T-helper 22 cell (primary cell): ENCODE data around the gene DLGAP5.

Experiments
- DNase-seq: peaks from one replicate; pipeline ENCODE4 v3.0.0-alpha.2; 2020; ENCODE audit warnings: low read depth

The DLGAP5 gene

GRCh38 chr14:55107766-55108554 is 83.4 kb downstream of the DLGAP5 start:
- peak; percentile 55 for DNase-seq

- DNase-seq, result no peak
Observed at GRCh38 chr14:55105991-55106390, 85.4 kb downstream of the DLGAP5 start.

- DNase-seq, result no peak
Observed at GRCh38 chr14:55103971-55104954, 87.1 kb downstream of the DLGAP5 start.

- DNase-seq, result peak; percentile 52
Observed at GRCh38 chr14:55103005-55103640, 88.3 kb downstream of the DLGAP5 start.

DNA sequence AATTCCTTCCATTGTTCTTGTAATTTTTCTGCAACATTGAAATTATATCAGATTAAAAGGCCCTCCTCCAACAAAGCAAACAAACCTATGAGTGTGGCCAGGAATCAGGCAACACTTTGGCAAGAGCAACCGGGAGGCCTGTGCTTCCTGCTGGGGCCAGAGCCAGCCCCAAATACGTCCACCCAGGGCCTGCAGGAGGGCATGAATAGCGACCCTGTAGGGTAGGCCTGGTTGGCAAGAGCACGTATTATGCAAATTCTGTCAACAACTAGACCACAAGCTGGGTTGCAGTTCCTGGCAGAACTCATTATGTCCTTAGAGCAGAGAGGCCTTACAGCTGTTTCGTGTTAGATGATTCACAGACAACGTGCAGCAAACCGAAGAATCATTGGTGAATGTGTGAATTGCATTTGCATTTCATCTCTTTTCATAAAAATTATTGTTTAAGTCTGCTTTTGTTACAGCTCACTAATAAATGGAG is 89.2 kb downstream of the DLGAP5 start:
- peak; percentile 26 for DNase-seq

DNA sequence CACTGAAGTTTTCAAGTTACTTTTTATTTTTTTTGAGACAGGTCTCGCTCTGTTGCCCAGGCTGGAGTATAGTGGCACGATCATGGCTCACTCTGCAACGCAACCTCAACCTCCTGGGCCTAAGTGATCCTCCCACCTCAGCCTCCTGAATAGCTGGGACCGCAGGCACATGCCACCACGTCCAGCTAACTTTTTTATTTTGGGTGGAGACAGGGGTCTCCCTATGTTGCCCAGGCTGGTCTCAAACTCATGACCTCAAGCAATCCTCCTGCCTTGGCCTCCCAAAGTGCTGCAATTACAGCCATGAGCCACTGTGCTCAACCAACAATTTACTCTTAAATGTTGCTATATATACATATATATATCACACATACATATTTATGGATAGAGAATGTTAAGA is 89.7 kb downstream of the DLGAP5 start:
- DNase-seq, result no peak

GRCh38 chr14:55099756-55100155 is 91.6 kb downstream of the DLGAP5 start:
- no peak for DNase-seq

GRCh38 chr14:55098561-55098898 is 92.9 kb downstream of the DLGAP5 start:
- no peak for DNase-seq
